CD4-positive, alpha-beta T cell treated with Interleukin-2 at 100 ng/mL for 4 hours (primary cell): ENCODE results near the gene BTAF1.
"Not testable (repeated sequence)": the region's sequence is repeated elsewhere in the genome, so short reads cannot be mapped to it uniquely, and the experiment has no call there.

ENCODE experiments used
- DNase-seq: peaks from one replicate; pipeline ENCODE4 v3.0.0-alpha.2; 2020; ENCODE audit warnings: low spot score

Gene BTAF1

GRCh38 chr10:91978585-91978984, 55.0 kb downstream of the BTAF1 start:
- no peak for DNase-seq

- DNase-seq, result no peak
Observed at GRCh38 chr10:91980319-91980718, 56.7 kb downstream of the BTAF1 start.

- no peak for DNase-seq
Observed at GRCh38 chr10:91983416-91983815, 59.8 kb downstream of the BTAF1 start.

GRCh38 chr10:91987397-91988037, 63.9 kb downstream of the BTAF1 start:
- DNase-seq, result no peak

GRCh38 chr10:91992031-91992430, 68.5 kb downstream of the BTAF1 start:
- DNase-seq, result no peak

GRCh38 chr10:91996266-91996665, 72.7 kb downstream of the BTAF1 start:
- DNase-seq, result no peak

GRCh38 chr10:92001581-92001980, 78.0 kb downstream of the BTAF1 start:
- DNase-seq, result no peak

GRCh38 chr10:92001995-92002394, 78.4 kb downstream of the BTAF1 start:
- no peak for DNase-seq

- no peak for DNase-seq
Observed at GRCh38 chr10:92003258-92003657, 79.7 kb downstream of the BTAF1 start.

GRCh38 chr10:92005978-92006377, 82.4 kb downstream of the BTAF1 start:
- no peak for DNase-seq

GRCh38 chr10:92009445-92009844, 85.9 kb downstream of the BTAF1 start:
- DNase-seq, result no peak

- DNase-seq, result no peak
Observed at GRCh38 chr10:92010047-92010735, 86.6 kb downstream of the BTAF1 start.

GRCh38 chr10:92011560-92012214, 88.1 kb downstream of the BTAF1 start:
- peak; percentile 20 for DNase-seq

- DNase-seq, result no peak
Observed at GRCh38 chr10:92014620-92015019, 91.0 kb downstream of the BTAF1 start.

- no peak for DNase-seq
Observed at GRCh38 chr10:92024700-92025099, 101.1 kb downstream of the BTAF1 start.

- DNase-seq, result not testable (repeated sequence)
Observed at GRCh38 chr10:92025340-92025739, 101.8 kb downstream of the BTAF1 start.

GRCh38 chr10:92027141-92027540, 103.6 kb downstream of the BTAF1 start:
- DNase-seq, result no peak

GRCh38 chr10:92031580-92031979, 108.0 kb downstream of the BTAF1 start:
- no peak for DNase-seq

- DNase-seq, result not testable (repeated sequence)
Observed at GRCh38 chr10:92033070-92033469, 109.5 kb downstream of the BTAF1 start.

GRCh38 chr10:92038949-92039348, 115.4 kb downstream of the BTAF1 start:
- DNase-seq, result no peak

- DNase-seq, result no peak
Observed at GRCh38 chr10:92042541-92042940, 119.0 kb downstream of the BTAF1 start.

- no peak for DNase-seq
Observed at GRCh38 chr10:92045641-92046106, 122.1 kb downstream of the BTAF1 start.

- DNase-seq, result no peak
Observed at GRCh38 chr10:92047215-92047614, 123.6 kb downstream of the BTAF1 start.
